Activated naive CD8-positive, alpha-beta T cell treated with anti-CD3 and anti-CD28 coated beads for 36 hours (primary cell): Measurements from ENCODE around the gene CSRP1. TPM values are rescaled to one million over a fixed set of nuclear protein-coding genes. Genes with fewer than 3 reads are reported as not detected.

ENCODE experiments used
- DNase-seq: peaks from one replicate; pipeline ENCODE4 v3.0.0; 2021
- H3K27ac Mint-ChIP-seq: one replicate; pipeline ENCODE4 v1.8.0; 2022; ENCODE audit warnings: mild to moderate bottlenecking, moderate library complexity, mixed read lengths
- H3K27me3 Mint-ChIP-seq: one replicate; pipeline ENCODE4 v1.8.0; 2022; ENCODE audit warnings: mild to moderate bottlenecking, mixed read lengths
- H3K36me3 Mint-ChIP-seq: one replicate; pipeline ENCODE4 v1.8.0; 2021; ENCODE audit warnings: mild to moderate bottlenecking, mixed read lengths
- H3K4me1 Mint-ChIP-seq: one replicate; pipeline ENCODE4 v1.8.0; 2021; ENCODE audit warnings: mixed read lengths
- H3K4me3 Mint-ChIP-seq: one replicate; pipeline ENCODE4 v1.8.0; 2022; ENCODE audit warnings: mild to moderate bottlenecking, moderate library complexity, mixed read lengths
- H3K9me3 Mint-ChIP-seq: one replicate; pipeline ENCODE4 v1.8.0; 2022; ENCODE audit warnings: mixed read lengths
- total RNA-seq, 2 experiments: library from RNA; stranded (reverse); gene quantifications; one replicate each; pipeline ENCODE4 v1.2.3, GENCODE V29; 2021

CSRP1 gene
- total RNA-seq, 2 experiments from 2014 or later: 57.0 to 59.1 TPM

DNA sequence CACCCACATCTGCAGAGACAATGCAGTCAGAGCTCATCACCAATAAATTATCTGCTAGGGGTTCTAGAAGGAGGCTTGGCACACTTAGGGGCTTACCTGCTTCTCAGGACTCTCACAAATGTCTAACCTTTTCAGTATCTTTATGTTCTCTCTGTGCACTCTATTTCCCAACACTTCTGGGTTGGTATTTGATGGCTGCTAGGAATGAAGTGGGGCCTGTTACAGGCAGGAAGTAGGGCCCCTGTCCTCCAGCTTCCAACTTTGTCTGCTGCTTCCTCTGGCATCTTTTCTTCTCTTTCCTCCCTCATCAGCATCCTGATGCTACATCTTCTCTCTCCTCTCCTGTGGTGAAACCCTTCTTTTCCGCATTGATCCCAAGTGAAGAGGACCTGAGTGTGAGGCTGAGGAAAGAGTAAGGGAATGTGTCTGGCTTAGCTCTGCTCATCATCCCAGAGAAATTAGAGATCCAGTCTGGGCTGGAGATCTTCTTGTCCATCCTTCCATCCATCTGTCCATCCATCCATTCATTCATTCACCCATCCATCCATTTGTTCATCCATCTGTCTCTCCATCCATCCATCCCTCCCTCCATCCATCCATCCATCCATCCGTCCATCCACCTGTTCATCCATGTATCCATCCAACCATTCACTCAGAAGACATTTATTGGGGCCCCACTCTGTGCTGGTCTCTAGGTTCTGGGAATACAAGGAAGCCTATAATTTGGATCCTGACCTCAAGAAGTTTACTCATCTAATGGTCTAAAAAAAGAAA lies 2.9 kb upstream of the CSRP1 start:
- Mint-ChIP-seq H3K4me3 (no peak overlapping the region), H3K36me3 (no peaks in the 10 kb centered on the region), H3K27ac (no peak overlapping the region), H3K27me3 (no peaks in the 10 kb centered on the region), H3K4me1 (peaks cover 18% of the 10 kb centered on the region), H3K9me3 (no peaks in the 10 kb centered on the region)
- no peak for DNase-seq

DNA sequence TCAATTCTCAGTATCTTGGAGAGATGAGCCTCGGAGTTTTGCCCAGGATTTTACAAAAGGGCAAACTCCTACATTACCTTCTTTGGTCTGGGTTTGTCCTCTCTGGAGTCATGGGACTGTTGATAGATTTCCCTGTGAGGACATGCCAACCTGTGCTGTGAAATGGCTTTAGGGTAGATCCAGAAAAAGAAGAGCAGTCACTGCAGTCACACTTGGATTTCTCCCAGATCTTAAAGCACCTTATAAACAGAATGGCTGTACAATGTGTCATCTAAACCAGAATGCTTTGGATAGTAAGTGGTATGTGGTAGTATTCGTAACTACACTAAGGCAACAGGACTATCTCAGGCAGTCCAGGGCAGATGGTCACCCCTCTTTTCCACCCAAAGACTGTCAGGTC lies 1.9 kb upstream of the CSRP1 start:
- Mint-ChIP-seq H3K27ac (no peak overlapping the region), H3K4me1 (peaks cover 20% of the 10 kb centered on the region), H3K4me3 (no peak overlapping the region), H3K36me3 (peaks cover under 1% of the 10 kb centered on the region), H3K9me3 (no peaks in the 10 kb centered on the region), H3K27me3 (no peaks in the 10 kb centered on the region)
- DNase-seq: no peak

DNA sequence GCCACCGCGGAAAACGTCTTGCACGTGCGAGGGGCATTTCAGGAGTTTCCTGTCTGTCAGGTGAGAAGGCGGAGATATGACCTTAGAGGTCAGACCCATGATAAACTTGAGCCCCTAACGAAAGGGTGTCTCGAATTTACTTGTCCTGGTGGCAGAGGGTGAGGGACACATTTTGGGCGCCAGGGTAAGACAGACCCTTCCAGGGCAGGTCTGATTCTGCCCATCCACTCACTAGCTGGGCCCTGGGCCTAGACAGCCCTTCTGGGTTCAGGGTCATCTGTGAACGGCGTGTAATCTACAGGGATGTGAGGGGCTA lies 395 bp upstream of the CSRP1 start:
- H3K36me3 Mint-ChIP-seq: peaks cover 5% of the 10 kb centered on the region
- H3K4me1 Mint-ChIP-seq: peaks cover 26% of the 10 kb centered on the region
- peak overlapping the region; percentile 87 for H3K4me3 Mint-ChIP-seq
- H3K9me3 Mint-ChIP-seq: no peaks in the 10 kb centered on the region
- DNase-seq: no peak
- peak overlapping the region; percentile 89 for H3K27ac Mint-ChIP-seq
- H3K27me3 Mint-ChIP-seq: no peaks in the 10 kb centered on the region

DNA sequence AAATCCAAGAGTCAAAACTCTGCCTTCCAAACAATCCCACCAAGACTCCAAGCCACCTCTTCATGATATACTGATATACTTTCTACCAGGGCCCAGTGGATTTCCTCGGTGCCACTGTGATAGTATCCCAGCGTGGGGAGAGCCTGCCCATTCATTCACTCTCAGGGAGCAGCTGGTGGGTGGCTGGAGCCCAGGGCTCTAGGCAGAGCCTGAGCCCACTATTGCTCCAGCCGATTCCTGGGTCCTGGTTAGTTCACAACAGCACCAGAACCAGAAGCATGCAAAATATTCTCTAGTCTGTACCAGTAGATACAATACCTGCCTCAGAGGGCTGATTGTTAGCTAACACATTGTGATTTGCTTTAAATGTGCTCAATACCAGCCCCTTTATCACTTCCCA lies 831 bp downstream of the CSRP1 start:
- peaks cover 30% of the 10 kb centered on the region for H3K4me1 Mint-ChIP-seq
- peak overlapping the region; percentile 87 for H3K4me3 Mint-ChIP-seq
- H3K9me3 Mint-ChIP-seq: no peaks in the 10 kb centered on the region
- peak overlapping the region; percentile 82 for H3K27ac Mint-ChIP-seq
- no peak for DNase-seq
- H3K27me3 Mint-ChIP-seq: no peaks in the 10 kb centered on the region
- peaks cover 5% of the 10 kb centered on the region for H3K36me3 Mint-ChIP-seq

DNA sequence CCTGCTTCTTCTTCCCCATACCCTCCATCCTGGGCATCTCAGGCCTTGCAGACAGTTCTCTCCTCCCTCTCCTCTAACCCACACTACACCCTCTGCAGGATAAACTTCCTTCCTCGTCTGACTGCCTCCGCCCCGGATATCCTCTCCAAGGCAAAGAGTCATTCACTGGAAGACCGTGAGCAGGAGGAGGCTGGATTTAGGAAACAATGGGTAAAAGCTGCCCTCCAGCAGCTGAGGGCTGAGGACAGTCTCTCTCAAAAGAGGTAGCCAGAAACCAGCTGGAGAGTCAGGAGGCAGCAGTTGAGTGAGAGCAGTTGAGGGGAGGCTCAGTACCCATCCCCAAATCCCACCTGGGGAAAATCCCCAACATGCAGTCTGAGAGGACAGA lies 1.4 kb downstream of the CSRP1 start:
- H3K9me3 Mint-ChIP-seq: no peaks in the 10 kb centered on the region
- H3K27me3 Mint-ChIP-seq: no peaks in the 10 kb centered on the region
- no peak overlapping the region for H3K27ac Mint-ChIP-seq
- H3K4me3 Mint-ChIP-seq: peak overlapping the region; percentile 87
- peaks cover 5% of the 10 kb centered on the region for H3K36me3 Mint-ChIP-seq
- DNase-seq: no peak
- peaks cover 30% of the 10 kb centered on the region for H3K4me1 Mint-ChIP-seq

DNA sequence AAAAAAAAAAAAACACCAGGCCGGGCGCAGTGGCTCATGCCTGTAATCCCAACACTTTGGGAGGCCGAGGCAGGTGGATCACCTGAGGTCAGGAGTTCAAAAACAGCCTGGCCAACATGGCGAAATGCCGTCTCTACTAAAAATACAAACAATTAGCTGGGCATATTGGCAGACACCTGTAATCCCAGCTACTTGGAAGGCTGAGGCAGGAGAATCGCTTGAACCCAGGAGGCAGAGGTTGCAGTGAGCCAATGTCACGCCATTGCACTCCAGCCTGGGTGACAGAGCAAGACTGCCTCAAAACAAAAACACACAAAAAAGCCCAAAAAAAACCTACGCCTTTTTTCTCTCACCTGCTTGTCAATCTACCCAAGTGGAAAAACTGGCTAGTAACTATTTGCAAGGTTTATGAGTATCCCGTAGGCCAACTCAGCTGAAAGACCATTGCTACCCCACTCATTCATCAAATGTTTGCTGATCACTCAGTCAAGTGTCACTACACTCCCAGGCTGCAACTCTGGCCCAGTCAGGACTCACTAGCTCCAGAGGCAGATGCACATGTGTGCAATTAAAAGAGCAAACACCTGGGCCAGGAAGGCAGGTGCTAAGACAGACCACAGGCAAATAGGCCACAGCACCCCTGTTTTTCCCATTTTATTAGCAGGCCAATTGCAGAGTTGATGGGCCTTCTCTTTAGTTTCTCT lies 2.0 kb downstream of the CSRP1 start:
- Mint-ChIP-seq H3K4me1 (peaks cover 30% of the 10 kb centered on the region), H3K27ac (no peak overlapping the region)

DNA sequence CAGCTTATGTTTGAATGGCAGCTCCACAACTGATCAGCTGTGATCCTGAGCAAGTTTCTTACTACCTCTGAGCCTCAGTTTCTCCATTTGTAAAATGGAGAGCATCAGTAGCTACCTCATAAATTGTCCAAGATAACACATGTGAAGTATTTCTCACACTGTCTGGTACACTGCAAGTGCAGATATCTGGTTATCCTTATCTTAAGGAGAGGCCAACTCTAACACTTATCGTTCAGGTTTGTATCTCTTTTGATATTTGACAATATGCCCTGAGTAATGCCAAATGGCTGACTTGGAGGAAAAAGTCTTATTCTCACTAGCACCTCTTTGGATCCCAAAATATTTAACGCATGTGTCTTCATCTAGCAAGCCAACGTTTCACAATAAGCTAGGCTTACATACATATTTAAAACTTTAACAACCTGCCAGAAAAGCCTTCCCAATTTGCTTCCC lies 2.7 kb downstream of the CSRP1 start:
- no peaks in the 10 kb centered on the region for H3K9me3 Mint-ChIP-seq
- no peak overlapping the region for H3K4me3 Mint-ChIP-seq
- H3K4me1 Mint-ChIP-seq: peaks cover 30% of the 10 kb centered on the region
- no peak overlapping the region for H3K27ac Mint-ChIP-seq
- H3K27me3 Mint-ChIP-seq: no peaks in the 10 kb centered on the region
- H3K36me3 Mint-ChIP-seq: peaks cover 5% of the 10 kb centered on the region
- DNase-seq: no peak

More for the DNA sequence above, 2.0 kb downstream of the CSRP1 start:
- Mint-ChIP-seq H3K9me3 (no peaks in the 10 kb centered on the region), H3K36me3 (peaks cover 5% of the 10 kb centered on the region), H3K27me3 (no peaks in the 10 kb centered on the region), H3K4me3 (peak overlapping the region; percentile 87)
- DNase-seq: no peak

DNA sequence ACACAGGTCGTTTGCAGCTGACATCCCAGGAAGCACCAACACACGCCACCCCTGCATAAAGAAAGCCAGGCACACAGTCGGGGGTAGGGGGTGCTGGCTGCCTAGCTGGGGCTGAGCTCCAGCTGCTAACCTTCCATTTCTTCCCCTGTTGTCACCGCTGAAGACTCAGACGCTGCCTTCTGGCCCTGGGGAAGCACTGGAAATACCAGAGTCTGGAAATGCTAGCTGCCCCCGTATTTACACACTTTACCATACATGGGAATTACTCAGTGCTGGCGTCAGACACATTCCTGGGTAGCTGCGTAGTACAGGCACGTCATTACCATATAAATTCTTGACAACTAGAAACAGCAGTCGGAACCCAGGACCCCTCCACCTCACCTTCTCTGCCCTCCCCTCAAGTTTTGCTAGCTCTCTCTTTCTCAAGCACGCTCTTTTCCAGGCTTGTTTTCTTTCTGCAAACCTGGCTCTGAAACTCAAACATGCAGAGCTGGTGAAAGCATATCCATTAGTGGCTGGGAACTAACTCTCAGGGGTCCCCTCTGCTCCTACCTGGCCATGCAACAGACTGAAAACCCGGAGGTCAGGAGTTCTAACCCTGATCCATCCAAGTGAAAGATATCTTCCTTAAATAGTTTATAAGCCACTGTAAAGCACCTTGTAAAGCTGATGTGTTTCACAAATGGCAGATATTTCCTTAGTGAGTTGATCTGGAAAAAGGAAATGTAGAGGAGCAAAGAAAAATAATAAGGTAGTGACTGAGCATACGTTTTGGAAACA lies 3.3 kb downstream of the CSRP1 start:
- Mint-ChIP-seq H3K27ac (no peak overlapping the region), H3K9me3 (no peaks in the 10 kb centered on the region), H3K4me1 (peaks cover 30% of the 10 kb centered on the region), H3K36me3 (peaks cover 5% of the 10 kb centered on the region), H3K27me3 (no peaks in the 10 kb centered on the region), H3K4me3 (no peak overlapping the region)
- no peak for DNase-seq

DNA sequence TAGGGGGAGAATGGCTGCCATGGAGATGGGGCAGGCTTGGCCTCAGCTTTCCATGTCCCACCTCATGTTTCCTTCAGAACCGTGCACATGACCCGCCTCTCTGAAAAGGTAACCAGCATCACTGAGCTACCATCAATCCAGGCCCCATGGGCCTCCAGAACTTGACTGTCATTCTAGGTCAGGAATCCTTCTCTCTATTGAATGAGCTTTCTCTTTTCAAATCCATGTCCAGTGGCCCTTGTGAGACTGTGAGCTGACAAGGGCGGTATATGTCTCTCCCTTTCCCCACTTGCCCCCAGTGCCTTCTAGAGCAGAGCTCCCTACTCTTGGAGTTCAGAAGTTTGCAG lies 4.4 kb downstream of the CSRP1 start:
- Mint-ChIP-seq H3K4me1 (peaks cover 24% of the 10 kb centered on the region), H3K9me3 (no peaks in the 10 kb centered on the region), H3K27ac (no peak overlapping the region), H3K27me3 (no peaks in the 10 kb centered on the region), H3K4me3 (no peak overlapping the region), H3K36me3 (peaks cover 5% of the 10 kb centered on the region)
- DNase-seq: no peak

DNA sequence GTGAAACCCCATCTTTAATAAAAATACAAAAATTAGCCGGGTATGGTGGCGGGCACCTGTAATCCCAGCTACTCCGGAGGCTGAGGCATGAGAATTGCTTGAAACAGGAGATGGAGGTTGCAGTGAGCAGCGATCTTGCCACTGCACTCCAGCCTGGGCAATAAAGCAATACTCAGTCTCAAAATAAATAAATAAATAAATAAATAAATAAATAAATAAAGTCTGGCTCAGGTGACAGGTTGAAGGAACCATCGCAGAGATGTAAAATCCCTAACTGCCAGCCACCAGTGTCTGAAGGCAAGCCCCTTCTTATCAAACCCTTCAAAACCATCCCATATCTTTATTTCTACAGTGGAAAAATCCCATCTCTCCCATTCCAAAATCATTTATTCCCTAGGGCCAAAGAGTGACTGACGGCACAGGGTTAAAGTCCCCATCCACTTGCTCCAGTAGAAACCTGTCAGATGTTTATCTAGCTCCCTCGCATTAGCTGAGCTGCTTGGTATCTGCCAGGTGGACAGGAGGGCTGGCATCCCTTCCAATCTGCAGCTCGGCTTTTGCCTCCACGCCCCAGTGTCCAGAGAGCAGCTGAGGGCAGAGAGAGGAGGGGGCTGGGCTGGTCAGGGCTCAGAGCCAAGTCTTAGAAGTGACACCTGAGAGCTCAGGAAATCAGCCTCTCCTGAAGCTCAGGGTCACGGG lies 5.0 kb downstream of the CSRP1 start:
- no peak for DNase-seq
- Mint-ChIP-seq H3K4me3 (no peak overlapping the region), H3K9me3 (no peaks in the 10 kb centered on the region), H3K27ac (no peak overlapping the region), H3K36me3 (peaks cover 5% of the 10 kb centered on the region), H3K27me3 (no peaks in the 10 kb centered on the region), H3K4me1 (peaks cover 24% of the 10 kb centered on the region)

DNA sequence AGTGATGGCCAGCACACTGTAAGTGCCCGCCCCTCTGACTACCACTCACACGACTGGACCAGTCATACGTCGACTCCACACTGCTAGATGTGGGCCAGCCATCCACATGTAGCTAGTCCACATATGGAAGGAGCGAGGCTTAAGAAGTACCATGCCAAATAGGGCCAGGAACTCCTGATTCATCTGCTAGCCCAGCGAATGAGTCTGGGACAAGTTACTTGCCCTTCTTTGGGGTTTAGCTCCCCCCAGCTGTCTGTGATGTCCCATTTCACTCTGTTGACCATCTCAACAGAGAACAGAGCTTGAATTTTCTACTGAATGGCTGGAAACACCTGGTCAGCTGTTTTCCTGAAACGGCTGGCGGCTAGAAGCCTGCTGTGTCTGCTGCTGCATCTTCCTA lies 5.8 kb downstream of the CSRP1 start:
- Mint-ChIP-seq H3K27ac (no peak overlapping the region), H3K9me3 (no peaks in the 10 kb centered on the region), H3K27me3 (no peaks in the 10 kb centered on the region), H3K36me3 (peaks cover 9% of the 10 kb centered on the region), H3K4me1 (peaks cover 23% of the 10 kb centered on the region), H3K4me3 (no peak overlapping the region)
- no peak for DNase-seq

DNA sequence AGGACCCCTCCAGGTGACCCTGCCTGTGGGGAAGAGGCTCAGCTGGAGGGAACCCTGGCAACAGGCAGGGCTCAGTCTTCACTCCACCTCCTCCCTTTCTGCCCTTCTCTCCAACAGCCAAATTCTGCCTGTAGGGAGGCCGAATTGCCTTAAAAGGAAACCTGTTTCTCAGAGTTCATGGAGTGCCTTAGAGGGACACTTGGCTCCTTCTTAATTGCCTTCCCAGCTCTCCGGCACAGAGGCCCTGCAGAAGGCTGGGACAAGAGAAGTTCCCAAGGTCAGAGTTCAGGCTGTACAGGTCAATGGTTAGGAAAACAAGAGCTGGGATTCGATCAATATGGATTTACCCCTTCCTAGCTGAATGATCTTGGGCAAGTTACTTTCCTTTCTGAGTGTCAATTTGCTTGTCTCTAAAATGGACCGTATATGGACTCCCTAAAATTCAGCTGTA lies 6.2 kb downstream of the CSRP1 start:
- H3K27ac Mint-ChIP-seq: no peak overlapping the region
- no peaks in the 10 kb centered on the region for H3K27me3 Mint-ChIP-seq
- no peak overlapping the region for H3K4me3 Mint-ChIP-seq
- H3K9me3 Mint-ChIP-seq: no peaks in the 10 kb centered on the region
- no peak for DNase-seq
- peaks cover 19% of the 10 kb centered on the region for H3K4me1 Mint-ChIP-seq
- H3K36me3 Mint-ChIP-seq: peaks cover 9% of the 10 kb centered on the region

DNA sequence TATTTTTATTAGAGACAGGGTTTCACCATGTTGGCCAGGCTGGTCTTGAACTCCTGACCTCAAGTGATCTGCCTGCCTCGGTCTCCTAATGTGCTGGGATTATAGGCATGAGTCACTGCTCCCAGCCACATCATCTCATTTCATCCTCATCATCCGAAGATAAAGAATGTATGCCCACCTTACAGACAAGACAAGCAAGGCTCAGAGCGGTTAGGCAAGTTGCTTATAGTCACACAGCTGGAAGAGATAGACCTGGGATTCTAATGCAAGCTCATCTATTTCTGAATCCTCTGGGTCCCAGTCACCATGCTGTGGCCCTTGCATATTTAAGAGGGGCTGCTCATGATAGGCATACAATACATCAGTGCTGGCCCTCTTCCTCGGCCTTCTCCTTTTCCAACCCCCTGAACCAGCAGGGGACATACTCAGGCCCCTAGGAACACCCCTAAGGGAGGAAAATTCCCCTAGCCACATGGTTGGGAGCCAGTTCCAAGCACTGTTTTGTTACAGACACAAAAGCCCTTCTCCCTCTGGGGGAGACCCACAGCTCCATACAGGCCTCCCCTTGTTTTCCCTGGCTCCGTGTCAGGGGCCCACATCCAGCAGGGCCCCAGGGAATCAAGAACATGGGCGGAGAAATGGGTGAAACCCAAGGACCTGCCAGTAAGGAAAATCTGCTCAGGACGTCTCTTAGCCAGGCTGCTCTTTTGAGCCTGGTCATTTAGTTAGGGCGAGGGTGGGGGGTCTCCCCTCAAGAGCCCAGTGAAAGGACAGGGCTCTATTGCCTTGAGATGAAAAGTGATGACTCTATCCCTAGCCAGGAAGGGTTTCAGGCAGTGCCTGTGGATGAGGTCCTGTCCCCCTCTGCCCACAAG lies 6.9 kb downstream of the CSRP1 start:
- H3K36me3 Mint-ChIP-seq: peaks cover 9% of the 10 kb centered on the region
- H3K4me3 Mint-ChIP-seq: no peak overlapping the region
- no peak overlapping the region for H3K27ac Mint-ChIP-seq
- H3K27me3 Mint-ChIP-seq: no peaks in the 10 kb centered on the region
- DNase-seq: no peak
- H3K9me3 Mint-ChIP-seq: no peaks in the 10 kb centered on the region
- H3K4me1 Mint-ChIP-seq: peaks cover 12% of the 10 kb centered on the region

DNA sequence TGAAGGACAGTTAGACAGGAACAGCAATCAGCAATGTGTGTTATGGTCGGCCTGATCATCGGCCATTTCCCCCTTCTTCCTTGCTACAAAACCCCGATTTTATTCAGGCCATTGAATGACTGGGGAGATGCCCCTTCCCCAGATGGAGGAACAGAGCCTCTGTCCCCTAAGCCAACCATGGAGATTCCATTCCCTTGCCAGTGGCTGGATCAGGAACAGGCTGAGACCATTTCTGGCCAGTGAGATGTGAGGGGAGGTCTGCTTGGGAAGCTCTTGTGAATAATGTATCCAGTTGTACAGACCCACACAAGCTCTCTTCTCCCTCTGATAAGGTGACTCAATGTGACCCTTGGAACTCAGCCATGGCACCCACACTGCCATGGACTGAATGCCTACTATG lies 7.7 kb downstream of the CSRP1 start:
- Mint-ChIP-seq H3K36me3 (peaks cover 17% of the 10 kb centered on the region), H3K4me3 (no peak overlapping the region), H3K9me3 (no peaks in the 10 kb centered on the region), H3K27ac (no peak overlapping the region), H3K27me3 (no peaks in the 10 kb centered on the region), H3K4me1 (peaks cover 12% of the 10 kb centered on the region)
- DNase-seq: no peak
